OCI-M2 (cell line): Measurements from ENCODE around the gene LUC7L.
"Not testable (repeated sequence)": the region's sequence is repeated elsewhere in the genome, so short reads cannot be mapped to it uniquely, and the experiment has no call there.

Experiments
- DNase-seq: peaks from one replicate; lab custom pipeline; 2025; ENCODE audit not compliant: unreplicated experiment; lab: John Stamatoyannopoulos, UW

Gene LUC7L

DNA sequence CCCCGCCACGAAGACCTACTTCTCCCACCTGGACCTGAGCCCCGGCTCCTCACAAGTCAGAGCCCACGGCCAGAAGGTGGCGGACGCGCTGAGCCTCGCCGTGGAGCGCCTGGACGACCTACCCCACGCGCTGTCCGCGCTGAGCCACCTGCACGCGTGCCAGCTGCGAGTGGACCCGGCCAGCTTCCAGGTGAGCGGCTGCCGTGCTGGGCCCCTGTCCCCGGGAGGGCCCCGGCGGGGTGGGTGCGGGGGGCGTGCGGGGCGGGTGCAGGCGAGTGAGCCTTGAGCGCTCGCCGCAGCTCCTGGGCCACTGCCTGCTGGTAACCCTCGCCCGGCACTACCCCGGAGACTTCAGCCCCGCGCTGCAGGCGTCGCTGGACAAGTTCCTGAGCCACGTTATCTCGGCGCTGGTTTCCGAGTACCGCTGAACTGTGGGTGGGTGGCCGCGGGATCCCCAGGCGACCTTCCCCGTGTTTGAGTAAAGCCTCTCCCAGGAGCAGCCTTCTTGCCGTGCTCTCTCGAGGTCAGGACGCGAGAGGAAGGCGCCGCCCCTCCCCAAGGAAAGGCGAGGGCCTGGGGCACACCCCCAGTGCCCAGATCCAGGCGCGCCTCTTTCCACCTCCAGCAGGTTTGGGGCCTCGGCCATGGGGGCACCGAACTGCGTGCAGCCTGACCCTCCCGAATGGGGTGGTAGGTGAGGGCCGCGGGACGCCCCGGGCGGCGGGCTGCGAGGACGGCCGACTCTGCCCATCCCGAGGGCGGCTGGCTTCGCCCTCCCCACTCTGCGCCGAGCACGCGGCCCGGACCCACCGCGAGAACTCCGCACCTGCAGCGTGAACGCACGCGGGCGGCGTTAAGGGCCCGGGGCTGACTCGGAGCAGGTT lies 48.3 kb downstream of the LUC7L start:
- no peak for DNase-seq

GRCh38 chr16:180101-180675 lies 49.1 kb downstream of the LUC7L start, which contains the start of gene HBQ1:
Gene HBQ1, plus strand, starts transcription at chr16:180459. Its CDS starts 28 bp downstream, at chr16:180487.
- DNase-seq: no peak

DNA sequence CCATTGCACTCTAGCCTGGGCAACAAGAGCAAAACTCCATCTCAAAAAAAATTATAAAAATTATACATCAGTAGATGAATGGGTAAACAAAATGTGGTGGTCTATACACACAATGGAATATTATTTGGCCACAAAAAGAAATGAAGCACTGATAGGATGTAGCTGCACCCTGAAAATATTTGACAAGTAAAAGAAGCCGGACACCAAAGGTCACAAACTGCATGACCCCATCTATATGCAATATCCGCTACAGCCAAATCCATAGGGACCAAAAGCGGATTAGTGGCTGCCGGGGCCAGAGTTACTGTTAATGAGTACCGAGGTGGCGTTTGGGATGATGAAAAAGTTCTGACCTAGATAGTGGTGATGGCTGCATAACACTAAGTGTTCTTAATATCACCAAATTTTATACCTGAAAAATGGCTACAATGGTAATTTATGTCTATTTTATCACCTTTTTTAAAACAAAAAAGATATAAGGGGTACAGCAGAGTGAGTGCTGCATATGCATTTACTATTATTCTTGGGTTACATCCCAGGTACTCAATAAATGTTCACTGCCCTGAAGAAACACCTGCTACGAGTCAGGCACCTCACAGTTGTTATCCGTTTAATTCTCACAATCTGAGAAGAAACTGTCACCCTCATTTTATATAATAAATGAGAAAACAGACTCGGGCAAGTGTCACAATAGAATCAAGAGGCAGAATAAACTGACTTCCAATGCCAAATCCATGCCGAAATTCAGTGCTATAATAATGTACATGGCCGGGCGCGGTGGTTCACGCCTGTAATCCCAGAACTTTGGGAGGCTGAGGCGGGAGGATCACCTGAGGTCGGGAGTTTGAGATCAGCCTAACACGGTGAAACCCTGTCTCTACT lies 49.8 kb downstream of the LUC7L start:
- no peak for DNase-seq

DNA sequence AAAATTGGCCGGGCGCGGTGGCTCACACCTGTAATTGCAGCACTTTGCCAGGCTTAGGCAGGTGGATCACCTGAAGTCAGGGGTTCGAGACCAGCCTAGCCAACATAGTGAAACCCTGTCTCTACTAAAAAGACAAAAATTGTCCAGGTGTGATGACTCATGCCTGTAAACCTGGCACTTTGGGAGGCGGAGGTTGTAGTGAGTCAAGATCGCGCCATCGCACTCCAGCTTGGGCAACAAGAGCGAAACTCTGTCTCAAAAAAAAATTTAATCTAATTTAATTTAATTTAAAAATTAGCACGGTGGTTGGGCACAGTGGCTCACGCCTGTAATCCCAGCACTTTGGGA lies 50.6 kb downstream of the LUC7L start:
- DNase-seq: no peak

DNA sequence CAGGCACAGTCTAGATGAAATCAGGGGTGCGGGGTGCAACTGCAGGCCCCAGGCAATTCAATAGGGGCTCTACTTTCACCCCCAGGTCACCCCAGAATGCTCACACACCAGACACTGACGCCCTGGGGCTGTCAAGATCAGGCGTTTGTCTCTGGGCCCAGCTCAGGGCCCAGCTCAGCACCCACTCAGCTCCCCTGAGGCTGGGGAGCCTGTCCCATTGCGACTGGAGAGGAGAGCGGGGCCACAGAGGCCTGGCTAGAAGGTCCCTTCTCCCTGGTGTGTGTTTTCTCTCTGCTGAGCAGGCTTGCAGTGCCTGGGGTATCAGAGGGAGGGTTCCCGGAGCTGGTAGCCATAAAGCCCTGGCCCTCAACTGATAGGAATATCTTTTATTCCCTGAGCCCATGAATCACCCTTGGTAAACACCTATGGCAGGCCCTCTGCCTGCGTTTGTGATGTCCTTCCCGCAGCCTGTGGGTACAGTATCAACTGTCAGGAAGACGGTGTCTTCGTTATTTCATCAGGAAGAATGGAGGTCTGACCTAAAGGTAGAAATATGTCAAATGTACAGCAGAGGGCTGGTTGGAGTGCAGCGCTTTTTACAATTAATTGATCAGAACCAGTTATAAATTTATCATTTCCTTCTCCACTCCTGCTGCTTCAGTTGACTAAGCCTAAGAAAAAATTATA lies 51.1 kb downstream of the LUC7L start:
- no peak for DNase-seq

GRCh38 chr16:177394-177822 lies 51.8 kb downstream of the LUC7L start:
- DNase-seq: no peak

- DNase-seq: not testable (repeated sequence)
Observed at GRCh38 chr16:176477-177382, 52.5 kb downstream of the LUC7L start, which contains the start of gene HBA1. Gene HBA1, plus strand, starts transcription at chr16:176680. Its CDS starts 37 bp downstream, at chr16:176717.

DNA sequence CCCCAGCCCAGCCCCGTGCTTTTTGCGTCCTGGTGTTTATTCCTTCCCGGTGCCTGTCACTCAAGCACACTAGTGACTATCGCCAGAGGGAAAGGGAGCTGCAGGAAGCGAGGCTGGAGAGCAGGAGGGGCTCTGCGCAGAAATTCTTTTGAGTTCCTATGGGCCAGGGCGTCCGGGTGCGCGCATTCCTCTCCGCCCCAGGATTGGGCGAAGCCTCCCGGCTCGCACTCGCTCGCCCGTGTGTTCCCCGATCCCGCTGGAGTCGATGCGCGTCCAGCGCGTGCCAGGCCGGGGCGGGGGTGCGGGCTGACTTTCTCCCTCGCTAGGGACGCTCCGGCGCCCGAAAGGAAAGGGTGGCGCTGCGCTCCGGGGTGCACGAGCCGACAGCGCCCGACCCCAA lies 53.2 kb downstream of the LUC7L start:
- not testable (repeated sequence) for DNase-seq

GRCh38 chr16:175011-175949 lies 54.0 kb downstream of the LUC7L start:
- no peak for DNase-seq

GRCh38 chr16:173928-174769 lies 55.1 kb downstream of the LUC7L start:
- DNase-seq: not testable (repeated sequence)

GRCh38 chr16:173211-173854 lies 55.9 kb downstream of the LUC7L start:
- DNase-seq: not testable (repeated sequence)

DNA sequence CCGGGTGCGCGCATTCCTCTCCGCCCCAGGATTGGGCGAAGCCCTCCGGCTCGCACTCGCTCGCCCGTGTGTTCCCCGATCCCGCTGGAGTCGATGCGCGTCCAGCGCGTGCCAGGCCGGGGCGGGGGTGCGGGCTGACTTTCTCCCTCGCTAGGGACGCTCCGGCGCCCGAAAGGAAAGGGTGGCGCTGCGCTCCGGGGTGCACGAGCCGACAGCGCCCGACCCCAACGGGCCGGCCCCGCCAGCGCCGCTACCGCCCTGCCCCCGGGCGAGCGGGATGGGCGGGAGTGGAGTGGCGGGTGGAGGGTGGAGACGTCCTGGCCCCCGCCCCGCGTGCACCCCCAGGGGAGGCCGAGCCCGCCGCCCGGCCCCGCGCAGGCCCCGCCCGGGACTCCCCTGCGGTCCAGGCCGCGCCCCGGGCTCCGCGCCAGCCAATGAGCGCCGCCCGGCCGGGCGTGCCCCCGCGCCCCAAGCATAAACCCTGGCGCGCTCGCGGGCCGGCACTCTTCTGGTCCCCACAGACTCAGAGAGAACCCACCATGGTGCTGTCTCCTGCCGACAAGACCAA lies 56.8 kb downstream of the LUC7L start, which contains the start of gene HBA2:
HBA2 (plus strand) TSS at position 503 of the 568 bp plus-strand sequence; CDS start at position 540, 37 bp downstream.
- DNase-seq: not testable (repeated sequence)

DNA sequence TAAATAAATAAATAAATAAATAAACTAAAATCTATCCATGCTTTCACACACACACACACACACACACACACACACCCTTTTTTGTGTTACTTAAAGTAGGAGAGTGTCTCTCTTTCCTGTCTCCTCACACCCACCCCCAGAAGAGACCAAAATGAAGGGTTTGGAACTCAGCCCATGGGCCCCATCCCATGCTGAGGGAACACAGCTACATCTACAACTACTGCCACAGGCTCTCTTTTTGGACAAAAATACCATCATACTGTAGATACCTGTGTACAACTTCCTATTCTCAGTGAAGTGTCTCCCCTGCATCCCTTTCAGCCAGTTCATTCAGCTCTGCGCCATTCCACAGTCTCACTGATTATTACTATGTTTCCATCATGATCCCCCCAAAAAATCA lies 58.5 kb downstream of the LUC7L start:
- DNase-seq: no peak

DNA sequence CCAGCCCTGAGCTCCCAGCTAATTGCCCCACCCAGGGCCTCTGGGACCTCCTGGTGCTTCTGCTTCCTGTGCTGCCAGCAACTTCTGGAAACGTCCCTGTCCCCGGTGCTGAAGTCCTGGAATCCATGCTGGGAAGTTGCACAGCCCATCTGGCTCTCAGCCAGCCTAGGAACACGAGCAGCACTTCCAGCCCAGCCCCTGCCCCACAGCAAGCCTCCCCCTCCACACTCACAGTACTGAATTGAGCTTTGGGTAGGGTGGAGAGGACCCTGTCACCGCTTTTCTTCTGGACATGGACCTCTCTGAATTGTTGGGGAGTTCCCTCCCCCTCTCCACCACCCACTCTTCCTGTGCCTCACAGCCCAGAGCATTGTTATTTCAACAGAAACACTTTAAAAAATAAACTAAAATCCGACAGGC lies 59.2 kb downstream of the LUC7L start:
- DNase-seq: not testable (repeated sequence)

DNA sequence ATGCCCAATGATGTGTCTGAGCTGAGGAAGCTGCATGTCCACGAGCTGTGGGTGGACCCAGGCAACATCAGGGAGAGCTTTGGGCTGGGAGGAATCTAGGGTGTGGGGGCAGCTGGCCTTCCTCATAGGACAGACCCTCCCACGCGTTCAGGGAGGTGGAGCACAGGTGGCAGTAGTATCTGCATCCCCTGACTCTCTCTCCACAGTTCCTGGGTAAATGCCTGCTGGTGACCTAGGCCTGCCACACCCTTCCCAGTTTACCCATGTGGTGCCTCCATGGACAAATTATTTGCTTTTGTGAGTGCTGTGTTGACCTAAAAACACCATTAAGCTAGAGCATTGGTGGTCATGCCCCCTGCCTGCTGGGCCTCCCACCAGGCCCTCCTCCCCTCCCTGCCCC lies 60.2 kb downstream of the LUC7L start:
- DNase-seq: no peak

GRCh38 chr16:168424-168823 lies 60.8 kb downstream of the LUC7L start:
- no peak for DNase-seq
